Activated T-cell treated with anti-CD3 and anti-CD28 coated beads, Interleukin-2, amount 50 U/mL, for 1 hour (primary cell): Measurements from ENCODE around the gene C1orf21.

ENCODE experiments used
- DNase-seq: peaks from one replicate; pipeline ENCODE4 v3.0.0-alpha.2; 2020

The C1orf21 gene

DNA sequence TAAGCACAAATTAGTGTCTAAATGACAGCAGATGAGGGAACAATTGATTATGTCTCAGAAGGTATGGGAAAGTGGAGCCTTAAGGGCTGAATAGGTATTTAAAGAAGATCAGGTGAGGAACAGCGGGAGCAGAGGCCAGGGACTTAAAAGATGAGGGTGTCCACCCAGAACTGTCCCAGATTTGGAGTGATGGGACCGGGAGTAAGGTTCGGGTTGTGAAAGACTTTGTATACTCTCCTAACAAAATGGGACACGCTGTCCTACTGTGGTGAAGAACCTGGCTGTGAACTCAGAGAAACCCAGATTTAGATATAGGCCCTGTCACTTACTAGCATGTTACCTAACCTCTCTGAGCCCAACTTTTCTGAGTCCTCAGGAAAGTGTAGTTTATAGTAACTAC lies 140.6 kb downstream of the C1orf21 start:
- no peak for DNase-seq

DNA sequence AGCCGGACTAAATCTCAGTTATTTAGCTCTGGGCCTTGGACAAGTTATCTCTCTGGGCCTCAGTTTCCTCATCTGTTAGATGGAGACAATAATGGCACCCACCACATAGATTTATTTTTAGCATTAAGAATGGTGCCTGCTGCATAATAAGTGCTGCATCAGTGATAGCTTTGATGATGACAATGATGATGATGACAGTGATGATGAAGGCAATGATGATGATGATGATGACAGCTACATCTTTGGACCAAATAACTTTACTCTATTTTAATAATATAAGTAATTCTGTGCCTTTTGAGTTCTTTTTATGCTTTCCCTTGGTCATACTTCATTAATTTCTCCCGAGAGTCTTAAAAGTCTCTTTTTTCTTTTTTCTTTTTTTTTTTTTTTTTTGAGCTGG lies 143.4 kb downstream of the C1orf21 start:
- DNase-seq = no peak

DNA sequence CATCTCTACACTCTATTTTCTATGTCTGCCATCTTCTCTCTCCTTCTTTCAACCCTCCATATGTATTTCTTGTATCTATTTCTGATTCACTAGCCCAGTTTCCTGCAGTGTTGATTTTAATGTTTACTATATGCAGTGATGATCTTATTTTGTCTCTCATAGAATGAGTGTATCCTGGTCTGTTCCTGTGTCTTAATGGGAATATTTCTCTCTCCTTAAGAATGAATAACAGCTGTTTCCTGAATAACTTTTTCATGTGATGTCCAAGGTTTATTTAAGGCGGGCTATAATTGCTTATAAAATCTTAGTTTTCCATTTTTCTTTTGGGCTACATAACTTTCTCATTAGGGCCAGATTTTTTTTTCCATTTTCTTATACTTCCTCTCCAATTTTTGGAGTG lies 144.5 kb downstream of the C1orf21 start:
- DNase-seq = no peak

DNA sequence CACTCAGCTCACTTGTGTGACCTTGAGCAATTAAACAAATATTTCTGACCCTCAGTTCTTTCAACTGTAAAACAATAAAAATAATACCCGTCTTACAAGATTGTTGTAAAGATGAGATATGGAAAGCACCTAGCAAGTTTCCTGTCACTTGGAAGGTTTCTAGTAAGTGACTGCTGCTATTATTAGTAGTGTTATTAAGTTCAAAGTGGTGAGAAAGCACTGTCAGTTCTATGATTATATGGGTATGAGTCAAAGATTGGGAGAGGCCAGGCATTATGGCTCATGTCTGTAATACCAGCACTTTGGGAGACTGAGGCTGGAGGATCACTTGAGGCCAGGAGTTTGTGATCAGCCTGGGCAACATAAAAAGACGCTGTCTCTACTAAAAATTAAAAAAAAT lies 145.4 kb downstream of the C1orf21 start:
- DNase-seq = no peak

DNA sequence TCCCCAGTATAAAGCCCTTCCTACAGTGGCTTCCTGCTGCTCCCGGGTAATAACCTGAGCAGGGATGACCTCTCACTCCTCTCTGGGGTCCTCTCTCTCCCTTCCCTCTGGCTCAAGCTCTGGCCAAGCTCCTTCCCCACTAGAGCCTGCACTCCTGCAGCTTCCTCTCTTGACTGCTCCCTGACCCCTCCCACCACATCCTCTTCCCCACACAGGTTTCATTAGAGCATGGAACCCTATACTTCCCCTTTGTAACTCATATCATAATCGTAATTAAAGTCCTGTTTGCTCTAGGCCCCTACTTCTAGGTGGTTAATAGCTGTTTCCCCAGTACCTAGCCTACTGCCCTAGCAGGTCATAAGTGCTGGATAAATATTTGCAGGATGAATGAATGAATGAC lies 146.2 kb downstream of the C1orf21 start:
- no peak for DNase-seq

DNA sequence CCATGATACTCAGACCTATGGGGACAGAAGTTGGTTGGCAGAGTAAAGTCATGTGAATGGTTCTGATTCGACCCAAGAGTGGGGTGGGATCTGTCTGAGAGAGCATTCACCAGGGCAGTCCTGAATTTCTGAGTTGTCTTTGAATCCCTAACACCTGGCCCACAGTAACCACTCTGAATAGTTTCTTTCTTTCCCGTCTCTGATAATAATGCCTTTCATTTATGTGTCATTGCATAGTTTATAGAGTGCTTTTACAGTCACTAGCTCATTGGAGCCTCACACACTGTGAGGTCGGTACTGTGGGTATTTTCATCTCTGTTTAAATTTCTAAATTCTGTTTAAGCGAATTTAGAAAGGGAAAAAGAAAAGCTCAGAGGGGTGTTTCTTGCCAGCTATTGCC lies 147.1 kb downstream of the C1orf21 start:
- no peak for DNase-seq

DNA sequence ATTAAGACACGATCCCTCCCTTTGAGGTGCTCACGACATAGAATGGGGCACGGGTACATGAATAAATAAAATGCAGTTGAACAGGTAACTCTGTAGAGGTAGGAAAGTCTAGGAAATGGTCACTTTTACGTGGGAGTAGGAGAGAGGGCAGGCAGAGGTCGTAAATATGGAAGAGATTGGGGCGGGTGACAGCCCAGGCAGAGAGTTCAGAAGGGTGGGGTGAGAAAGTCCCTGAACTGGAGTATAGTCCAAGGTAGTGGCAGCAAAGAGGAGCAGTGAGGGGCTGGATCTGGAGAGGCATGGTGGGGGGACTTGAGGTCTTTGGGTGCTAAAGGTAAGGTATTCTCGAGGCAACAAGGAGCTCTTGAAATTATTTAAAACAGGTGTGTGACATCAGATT lies 147.9 kb downstream of the C1orf21 start:
- DNase-seq = no peak

DNA sequence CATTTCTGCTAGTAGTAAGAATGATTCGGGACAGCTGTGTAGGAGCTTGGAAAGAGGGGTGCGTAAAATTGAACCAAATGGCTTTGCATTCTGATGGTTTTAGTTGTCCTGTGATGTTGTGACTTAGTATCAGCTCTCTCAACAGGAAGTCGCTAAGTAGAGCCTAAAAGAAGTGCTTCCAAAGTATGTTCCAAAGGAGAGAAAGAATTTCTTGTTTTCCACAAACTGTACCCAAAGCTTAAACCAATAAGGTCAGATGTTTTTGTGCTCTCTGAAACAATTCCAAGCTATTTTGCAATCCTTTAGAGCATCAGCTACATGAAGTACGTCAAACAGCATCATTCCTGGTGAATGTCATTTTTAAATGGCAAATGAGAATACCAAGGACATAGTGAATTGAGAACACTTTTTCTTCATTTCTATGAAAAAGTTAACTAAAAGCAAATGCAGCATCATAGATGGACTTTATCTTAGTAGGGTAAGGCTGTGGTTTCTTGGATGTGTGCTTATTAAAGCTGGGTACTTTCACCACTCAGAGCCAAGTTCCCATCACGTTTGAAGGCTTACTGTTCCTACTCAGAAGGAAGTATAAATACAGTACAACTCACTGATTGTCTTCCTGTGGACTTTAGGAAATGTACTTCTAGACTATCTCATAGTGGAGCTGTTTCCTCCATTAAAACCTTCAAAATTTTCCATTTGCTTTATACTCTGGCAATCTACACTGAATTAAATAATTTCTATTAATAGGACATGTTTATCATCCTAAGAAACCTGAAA lies 148.6 kb downstream of the C1orf21 start:
- no peak for DNase-seq

DNA sequence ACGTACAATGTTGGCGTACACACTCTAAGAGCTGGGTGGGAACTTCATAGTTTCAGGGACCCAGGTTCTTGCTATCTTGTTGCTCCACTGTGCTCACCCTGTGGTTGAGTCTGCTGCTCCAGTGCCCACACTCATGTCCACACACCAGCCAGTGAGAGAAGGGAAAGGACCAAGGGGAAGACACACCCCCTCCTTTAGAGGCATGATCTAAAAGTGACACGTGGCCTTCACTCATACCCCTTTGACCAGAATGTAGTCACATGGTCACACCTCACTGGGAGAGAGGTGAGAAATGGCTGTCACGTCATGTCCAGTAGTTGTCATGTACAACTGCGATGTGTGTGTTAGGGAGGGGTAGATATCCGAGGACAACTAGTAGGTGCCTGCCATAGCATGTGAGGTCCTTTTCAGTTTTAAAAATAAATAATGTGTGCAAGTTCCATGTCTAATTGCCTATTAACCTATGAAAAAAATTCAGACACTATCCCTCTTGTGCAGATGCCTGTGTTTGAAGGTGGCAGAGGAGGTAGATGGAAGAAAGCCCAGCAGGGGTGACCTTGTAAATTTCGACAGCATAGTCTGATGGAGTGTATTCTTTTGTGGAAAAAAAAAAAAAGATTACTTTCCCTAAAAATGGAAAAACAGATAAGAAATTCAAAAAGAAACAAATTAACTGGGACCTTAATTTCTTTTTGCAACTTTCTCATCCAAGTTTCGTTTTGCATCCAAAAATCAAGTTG lies 149.6 kb downstream of the C1orf21 start:
- DNase-seq = no peak

DNA sequence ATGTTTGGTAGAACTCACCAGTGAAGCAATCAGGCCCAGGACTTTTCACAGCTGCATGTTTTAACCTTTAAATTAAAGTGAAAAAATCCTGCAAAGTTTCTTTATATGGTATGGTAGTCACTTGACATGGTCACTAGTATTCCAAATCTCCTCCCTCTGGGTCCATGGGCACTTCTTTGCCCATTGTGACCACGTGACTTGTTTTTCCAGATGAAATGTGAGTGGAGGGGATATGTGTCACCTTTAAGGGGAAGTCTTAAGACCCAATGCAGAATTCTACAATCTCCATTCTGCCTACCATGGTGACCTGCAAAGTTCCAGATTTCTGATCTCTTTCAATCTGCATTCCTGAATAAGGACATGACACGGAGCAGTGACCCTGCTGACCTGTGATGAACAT lies 152.8 kb downstream of the C1orf21 start:
- no peak for DNase-seq

DNA sequence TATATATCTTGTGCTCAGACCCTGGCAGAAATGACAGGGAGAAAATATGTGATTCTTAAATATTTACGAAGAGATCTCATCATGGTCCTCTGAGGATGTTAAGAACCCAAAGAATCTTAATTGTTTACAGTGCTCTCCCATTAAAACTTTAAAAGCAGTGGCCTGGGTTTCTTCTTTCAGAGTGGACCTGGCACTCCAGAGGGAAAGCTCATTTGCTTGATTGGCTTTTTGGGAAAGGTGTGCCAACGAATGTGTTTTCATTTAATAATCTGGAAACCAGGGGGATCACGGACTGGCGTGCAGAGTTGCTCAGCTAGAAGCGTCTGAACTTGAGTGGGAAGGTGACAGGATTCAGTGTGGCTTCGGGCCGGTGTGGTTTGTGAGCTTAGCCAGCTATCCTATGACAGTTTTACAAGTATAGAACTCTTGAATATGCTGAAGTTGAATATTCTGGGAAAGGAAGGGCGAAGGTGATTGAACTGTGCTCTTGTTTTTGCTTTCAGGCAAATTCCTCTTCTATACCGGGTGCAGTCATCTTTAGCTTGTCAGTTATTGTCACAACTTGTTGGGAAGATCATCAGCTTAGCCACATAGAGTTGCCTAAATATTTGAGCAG lies 154.8 kb downstream of the C1orf21 start:
- no peak for DNase-seq

DNA sequence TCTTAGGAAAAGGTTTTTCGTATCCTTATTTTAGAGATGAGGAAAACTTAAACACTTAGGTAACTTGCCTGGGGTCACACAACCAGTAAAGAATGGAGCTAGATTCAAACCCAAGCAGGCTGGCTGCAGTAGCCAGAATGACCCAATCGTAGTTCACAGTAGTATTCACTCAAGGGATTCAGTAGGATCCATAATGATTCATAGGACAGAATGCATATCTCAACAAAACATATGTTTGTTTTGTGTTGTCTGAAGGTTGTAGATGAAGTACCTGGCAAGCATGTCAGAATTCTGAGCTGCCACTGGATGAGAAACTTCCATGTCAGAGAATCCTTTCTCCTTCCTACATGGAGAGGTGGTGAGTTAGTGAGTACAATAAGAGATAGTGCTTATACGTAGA lies 155.5 kb downstream of the C1orf21 start:
- DNase-seq = no peak

DNA sequence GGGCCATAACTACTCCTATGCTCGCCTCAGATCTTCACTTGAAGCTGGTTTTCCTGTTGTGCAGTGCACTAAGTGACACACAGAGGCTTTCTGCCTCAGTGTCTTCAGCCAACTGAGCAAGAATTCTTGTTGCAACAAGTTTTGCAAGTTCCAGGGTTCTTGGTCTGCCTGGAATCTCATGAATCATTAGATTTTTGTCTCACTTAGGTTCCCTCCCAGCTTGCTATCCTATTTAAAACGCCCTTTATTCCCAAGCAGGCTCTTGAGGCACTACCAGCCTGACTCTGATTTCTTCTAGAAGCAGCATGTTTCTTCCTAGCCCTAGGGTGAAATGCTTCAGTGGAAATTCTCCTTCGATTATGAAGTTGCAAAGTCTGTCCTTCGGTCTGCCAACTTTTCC lies 158.8 kb downstream of the C1orf21 start:
- no peak for DNase-seq

DNA sequence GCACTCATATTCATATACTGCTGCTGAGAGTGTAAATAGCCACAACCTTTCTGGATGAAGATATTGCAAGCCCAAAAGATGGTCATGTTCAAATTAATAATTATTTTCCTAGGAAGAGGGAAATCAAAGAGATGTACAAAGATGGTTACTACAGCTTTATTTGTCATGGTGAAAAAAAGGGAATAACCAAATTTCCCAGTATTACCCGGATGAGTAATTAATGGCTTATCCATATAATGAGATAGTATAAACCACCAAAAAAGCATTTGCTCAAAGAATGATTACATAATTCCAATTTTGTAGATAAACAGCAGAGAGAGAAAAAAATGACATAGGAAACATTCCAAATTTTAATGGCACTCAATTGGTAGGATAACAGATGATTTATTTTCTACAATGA lies 165.6 kb downstream of the C1orf21 start:
- DNase-seq = no peak

DNA sequence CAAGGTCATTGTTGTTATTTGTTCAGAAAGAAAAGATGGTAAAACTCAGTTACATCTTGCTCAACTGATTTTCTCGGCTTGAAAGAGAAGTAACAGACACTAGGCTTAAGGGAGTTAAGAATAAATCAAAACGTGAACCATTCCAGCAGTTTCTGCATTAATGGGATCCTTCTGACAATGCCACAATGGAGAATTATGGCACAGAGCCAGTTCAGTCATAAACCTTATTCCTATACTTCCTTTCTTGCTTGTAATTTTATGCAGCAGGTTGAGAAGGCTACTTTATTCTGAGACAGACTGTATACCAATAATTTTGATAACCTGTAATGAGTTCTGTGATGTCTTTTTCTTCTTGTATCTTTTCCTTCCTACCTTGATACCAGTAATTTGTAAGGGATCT lies 167.0 kb downstream of the C1orf21 start:
- DNase-seq = no peak

DNA sequence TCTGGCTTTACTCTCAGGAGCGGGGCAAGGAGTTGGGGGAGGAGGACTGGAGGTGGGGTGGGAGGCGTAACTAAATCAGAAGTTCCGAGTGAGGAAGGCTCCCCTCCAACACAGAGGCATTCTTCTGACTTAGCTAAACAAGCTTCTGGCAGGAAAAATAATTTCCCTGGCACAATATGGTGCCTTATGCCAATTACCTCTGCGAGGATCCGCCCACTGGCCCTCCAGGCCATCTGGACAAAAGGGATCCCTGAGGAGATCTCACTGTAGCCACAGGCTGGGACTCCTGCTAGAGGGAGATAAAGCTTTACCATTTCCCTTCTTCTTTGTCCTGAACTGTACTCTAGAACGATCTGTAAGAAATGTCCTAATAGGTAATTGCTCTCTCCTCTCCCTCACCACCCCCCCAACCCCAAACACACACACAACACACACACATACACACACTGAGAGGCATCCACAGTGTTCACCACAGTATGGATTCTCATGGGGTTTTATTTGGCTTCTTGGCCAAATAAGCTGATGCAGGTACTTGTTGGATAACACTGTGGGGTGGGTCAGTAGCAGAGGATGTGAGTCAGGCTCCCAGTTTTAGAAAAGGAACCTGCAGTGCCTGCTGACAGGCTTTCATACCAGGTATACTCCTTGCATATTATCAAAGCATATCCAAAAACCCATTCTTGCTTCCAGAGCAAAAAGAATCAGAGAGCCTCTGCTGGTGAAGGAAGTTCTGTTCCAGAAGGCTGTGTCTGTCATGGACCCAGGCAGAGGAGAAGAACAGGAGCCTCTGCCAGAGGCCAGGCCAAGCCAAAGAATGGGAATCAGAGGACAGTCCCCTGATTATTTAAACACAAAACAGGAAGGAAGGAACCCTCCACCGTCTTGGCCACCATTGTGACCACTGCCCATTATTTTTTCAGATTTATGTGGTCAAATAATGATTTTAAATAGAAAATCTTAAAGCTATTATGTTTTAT lies 169.1 kb downstream of the C1orf21 start:
- DNase-seq = no peak

DNA sequence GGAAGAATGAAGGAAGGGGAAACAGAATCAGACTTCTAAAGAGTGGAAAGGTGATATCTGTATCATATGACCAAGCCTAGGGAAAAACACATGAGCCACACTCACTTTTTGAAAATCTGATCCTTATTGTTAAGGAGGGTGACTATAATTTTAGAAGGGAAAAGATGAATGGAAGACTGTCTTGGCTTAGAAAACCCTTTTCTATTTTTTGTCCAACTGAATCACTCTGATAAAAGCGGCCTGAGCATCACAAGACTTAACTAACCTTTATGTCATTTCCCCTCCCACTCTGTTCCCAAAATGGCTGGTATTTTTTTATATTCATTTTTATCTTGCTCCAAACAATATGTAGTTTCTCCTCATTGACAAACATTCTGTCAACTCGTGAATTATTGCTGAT lies 169.8 kb downstream of the C1orf21 start:
- no peak for DNase-seq

DNA sequence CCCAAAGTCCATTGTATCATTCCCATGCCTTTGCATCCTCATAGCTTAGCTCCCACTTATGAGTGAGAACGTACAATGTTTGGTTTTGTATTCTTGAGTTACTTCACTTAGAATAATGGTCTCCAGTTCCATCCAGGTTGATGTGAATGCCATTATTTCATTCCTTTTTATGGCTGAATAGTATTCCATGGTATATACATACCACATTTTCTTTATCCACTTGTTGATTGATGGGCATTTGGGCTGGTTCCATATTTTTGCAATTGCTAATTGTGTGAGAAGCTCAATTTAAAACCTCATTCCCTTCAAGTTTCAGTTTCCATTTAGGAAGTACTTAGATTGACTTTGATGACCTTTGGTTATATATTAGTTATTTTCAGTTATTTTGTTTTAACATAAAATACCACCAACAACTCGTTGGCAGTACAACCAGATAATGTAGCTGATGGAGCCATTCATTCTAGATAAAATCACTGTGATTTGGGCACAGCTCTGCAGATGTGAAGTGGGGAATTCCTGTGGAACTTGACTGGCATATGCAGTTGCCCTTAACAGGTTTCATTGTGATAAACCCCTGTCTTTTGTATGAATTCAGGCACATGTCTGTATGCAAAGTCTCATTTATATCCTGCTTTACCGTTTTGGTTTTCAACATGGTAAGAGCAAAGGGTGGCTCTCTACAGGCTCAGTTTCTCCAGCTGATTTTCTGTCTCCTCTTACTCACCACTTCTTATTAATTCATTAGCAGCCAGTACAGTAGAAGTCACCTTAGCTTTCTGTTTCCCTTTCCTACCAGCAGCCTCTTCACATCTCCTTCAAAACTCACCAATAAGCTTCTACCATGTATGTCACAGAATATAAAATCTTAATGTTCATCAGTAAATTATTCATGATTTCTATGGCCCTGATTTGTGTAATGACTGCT lies 170.9 kb downstream of the C1orf21 start:
- no peak for DNase-seq

DNA sequence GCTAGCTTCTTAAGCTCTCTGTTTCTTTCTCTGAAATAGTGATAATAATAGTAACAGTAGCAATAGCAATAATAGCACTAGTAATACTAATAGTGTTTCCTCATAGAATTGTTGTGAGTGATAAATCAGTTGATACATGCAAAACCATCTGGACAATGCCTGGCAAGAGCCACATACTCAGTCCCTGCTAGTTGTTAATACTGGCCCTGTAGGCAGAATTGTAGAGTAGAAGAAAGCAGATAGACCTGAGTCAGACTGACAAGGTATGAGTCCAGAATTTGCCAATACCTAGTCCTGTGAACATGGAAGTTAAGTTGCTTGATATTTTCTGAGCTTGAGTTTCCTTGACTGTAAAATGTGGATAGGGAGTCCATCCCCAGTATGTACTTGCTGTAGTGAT lies 171.9 kb downstream of the C1orf21 start:
- DNase-seq = no peak

DNA sequence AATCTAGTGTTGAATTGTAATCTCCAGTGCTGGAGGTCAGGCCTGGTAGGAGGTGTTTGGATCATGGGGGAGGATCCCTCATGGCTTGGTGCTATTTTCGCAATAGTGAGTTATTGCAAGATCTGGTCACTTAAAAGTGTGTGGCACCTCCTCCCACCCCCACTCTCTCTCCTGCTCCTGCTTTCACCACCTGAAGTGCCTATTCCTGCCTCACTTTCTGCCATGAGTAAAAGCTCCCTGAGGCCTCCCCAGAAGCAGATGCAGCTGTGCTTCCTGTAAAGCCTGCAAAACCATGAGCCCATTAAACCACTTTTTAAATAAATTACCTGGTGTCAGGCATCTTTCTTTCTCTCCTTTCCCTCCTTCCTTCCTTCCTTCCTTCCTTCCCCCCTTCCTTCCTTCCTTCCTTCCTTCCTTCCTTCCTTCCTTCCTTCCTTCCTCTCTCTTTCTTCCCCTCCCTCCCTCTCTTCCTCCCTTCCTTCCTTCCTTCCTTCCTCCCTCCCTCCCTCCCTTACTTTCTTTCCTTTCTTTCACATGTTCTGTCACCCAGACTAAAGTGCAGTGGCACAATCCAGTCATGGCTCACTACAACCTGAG lies 172.4 kb downstream of the C1orf21 start:
- DNase-seq = no peak

DNA sequence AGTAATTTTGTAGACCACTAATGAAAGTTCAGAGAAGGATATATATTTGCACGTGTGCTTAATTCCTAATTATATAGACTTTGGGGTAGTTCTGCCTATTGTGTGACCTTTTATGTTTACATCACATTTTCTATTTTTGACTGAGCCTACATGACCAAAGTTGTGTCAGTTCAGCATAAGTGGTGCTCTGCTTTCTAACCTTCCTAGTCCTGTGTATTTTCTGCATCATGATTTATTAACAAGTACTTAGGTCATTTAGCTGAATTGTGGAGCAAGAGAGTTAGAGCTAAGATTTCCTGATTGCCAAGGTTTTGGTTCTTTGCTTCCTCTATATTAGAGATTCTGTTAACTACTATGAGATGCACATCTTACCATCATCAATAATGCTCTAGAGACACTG lies 176.0 kb downstream of the C1orf21 start:
- DNase-seq = no peak
